Measurements from ENCODE around the gene PPP6R2. TPM values are rescaled to one million over a fixed set of nuclear protein-coding genes. Genes with fewer than 3 reads are reported as not detected.

Gene PPP6R2
- total and polyA plus RNA-seq, 2 donors (not counting 3 experiments of a cell fraction or from before 2014, with no cell fraction given) = 38.6 to 54.6 TPM

GRCh38 chr22:50361688-50362087, 18.6 kb downstream of the PPP6R2 start:
- Histone ChIP-seq H3K4me3 (replicated peaks in 1 of 3; ENCODE audit: insufficient read depth in 1 of 3, low read depth in 1 of 3, low read length in 3 of 3) (no peak overlapping the region), H3K79me2 (ENCODE audit: control insufficient read depth, insufficient read depth, low read length) (peaks cover 58% of the 10 kb centered on the region), H3K27me3 (ENCODE audit: control insufficient read depth in 2 of 2, insufficient read depth in 2 of 2, low read length in 2 of 2) (no peaks in the 10 kb centered on the region), H3K27ac (ENCODE audit: insufficient read depth, low read depth, low read length) (no peak overlapping the region), H4K20me1 (replicated peaks; ENCODE audit: control insufficient read depth, extremely low read depth, insufficient read depth, low read length) (peaks cover 2% of the 10 kb centered on the region), H3K9ac (replicated peaks; ENCODE audit: extremely low read depth, insufficient read depth, low read length) (no peak overlapping the region), H3K9me1 (replicated peaks; ENCODE audit: control insufficient read depth, extremely low read depth, insufficient read depth, low read length) (no peaks in the 10 kb centered on the region), H3K36me3 (ENCODE audit: control insufficient read depth in 2 of 2, extremely low read depth in 1 of 2, insufficient read depth in 2 of 2, low read length in 2 of 2) (peaks cover 0 to 8% of the 10 kb centered on the region in 2 experiments), H3K4me1 (ENCODE audit: control insufficient read depth, extremely low read depth, insufficient read depth, low read length) (no peaks in the 10 kb centered on the region), H2AFZ (ENCODE audit: low read depth, low read length) (no peak overlapping the region), H3K9me3 (replicated peaks; ENCODE audit: control insufficient read depth, insufficient read depth, low read length) (no peaks in the 10 kb centered on the region), H3K4me2 (ENCODE audit: insufficient read depth, low read length) (no peak overlapping the region)
- BruUV-seq (replicated peaks) = no TSS peak
- FAIRE-seq = no peak
- ChIA-PET CTCF (interaction anchor here (0.8 to 1.5 kb wide), 2 partner anchors 9 to 110 kb away, joined by 3 to 4 read pairs; partner anchors contain the start of gene HDAC10), POLR2A (no interaction called here)
- dilution Hi-C loops (cut with MboI; ENCODE audit: extremely low pct_ligation_motif_present, low sequenced_read_pairs) = no loop called here
- DNase-seq (ENCODE audit: low read depth, low spot score) = no peak
- intact Hi-C loops (cut with micrococcal nuclease) = no loop called here
- no peak for TF ChIP-seq MAX (IDR thresholded peaks at IDR 0.05; ENCODE audit: insufficient read depth, insufficient read length)
- TF ChIP-seq EZH2 (IDR thresholded peaks at IDR 0.05; ENCODE audit: borderline replicate concordance, low read depth, low read length, severe bottlenecking) = no peak
- TF ChIP-seq POLR2A (IDR thresholded peaks at IDR 0.05; ENCODE audit: low read depth, low read length) = no peak
- no peak for TF ChIP-seq GATA2 (IDR thresholded peaks at IDR 0.05; ENCODE audit: insufficient read depth, insufficient read length, low read depth, low read length)
- no peak for TF ChIP-seq JUN (IDR thresholded peaks at IDR 0.05; ENCODE audit: borderline replicate concordance, insufficient read depth, insufficient read length, low read depth)

GRCh38 chr22:50363166-50363802, 20.2 kb downstream of the PPP6R2 start:
- dilution Hi-C loops (cut with MboI; ENCODE audit: extremely low pct_ligation_motif_present, low sequenced_read_pairs) = no loop called here
- ChIA-PET CTCF (interaction anchor here (1.1 kb wide), 1 partner anchor 10 kb away, joined by 3 read pairs; no protein-coding TSS in a partner anchor), POLR2A (interaction anchor here (0.7 kb wide), 1 partner anchor 113 kb away, joined by 5 read pairs; no protein-coding TSS in a partner anchor)
- H4K20me1 ChIP-seq (replicated peaks; ENCODE audit: control insufficient read depth, extremely low read depth, insufficient read depth, low read length) = peaks cover 2% of the 10 kb centered on the region
- H3K27me3 ChIP-seq (ENCODE audit: control insufficient read depth in 2 of 2, insufficient read depth in 2 of 2, low read length in 2 of 2) = no peaks in the 10 kb centered on the region
- no peaks in the 10 kb centered on the region for H3K9me1 ChIP-seq (replicated peaks; ENCODE audit: control insufficient read depth, extremely low read depth, insufficient read depth, low read length)
- DNase-seq (ENCODE audit: low read depth, low spot score) (no peak), FAIRE-seq (no peak)
- BruUV-seq (replicated peaks) = no TSS peak
- no peaks in the 10 kb centered on the region for H3K4me1 ChIP-seq (ENCODE audit: control insufficient read depth, extremely low read depth, insufficient read depth, low read length)
- H3K4me2 ChIP-seq (ENCODE audit: insufficient read depth, low read length) = no peak overlapping the region
- no peak overlapping the region for H3K9ac ChIP-seq (replicated peaks; ENCODE audit: extremely low read depth, insufficient read depth, low read length)
- no peak overlapping the region for H3K4me3 ChIP-seq (replicated peaks in 1 of 3; ENCODE audit: insufficient read depth in 1 of 3, low read depth in 1 of 3, low read length in 3 of 3)
- no peak overlapping the region for H3K27ac ChIP-seq (ENCODE audit: insufficient read depth, low read depth, low read length)
- H2AFZ ChIP-seq (ENCODE audit: low read depth, low read length) = no peak overlapping the region
- intact Hi-C loops (cut with micrococcal nuclease) = no loop called here
- TF ChIP-seq MAX (IDR thresholded peaks at IDR 0.05; ENCODE audit: insufficient read depth, insufficient read length) = no peak
- TF ChIP-seq CTCF (IDR thresholded peaks at IDR 0.05; ENCODE audit: extremely low read depth in 1 of 2, insufficient read depth in 1 of 2, low read depth in 1 of 2, low read length in 2 of 2) = no peak
- no peak for TF ChIP-seq JUN (IDR thresholded peaks at IDR 0.05; ENCODE audit: borderline replicate concordance, insufficient read depth, insufficient read length, low read depth)
- no peak for TF ChIP-seq GATA2 (IDR thresholded peaks at IDR 0.05; ENCODE audit: insufficient read depth, insufficient read length, low read depth, low read length)
- TF ChIP-seq EZH2 (IDR thresholded peaks at IDR 0.05; ENCODE audit: borderline replicate concordance, low read depth, low read length, severe bottlenecking) = no peak
- TF ChIP-seq POLR2AphosphoS5 (IDR thresholded peaks at IDR 0.05; ENCODE audit: insufficient read depth, low read depth, low read length) = no peak
- TF ChIP-seq MYC (IDR thresholded peaks at IDR 0.05; ENCODE audit: low read depth, low read length) = no peak
- TF ChIP-seq FOS (IDR thresholded peaks at IDR 0.05; ENCODE audit: borderline replicate concordance, insufficient read depth, low read length) = no peak
- TF ChIP-seq POLR2A (IDR thresholded peaks at IDR 0.05; ENCODE audit: low read depth, low read length) = no peak
- no peaks in the 10 kb centered on the region for H3K9me3 ChIP-seq (replicated peaks; ENCODE audit: control insufficient read depth, insufficient read depth, low read length)
- H3K79me2 ChIP-seq (ENCODE audit: control insufficient read depth, insufficient read depth, low read length) = peaks cover 55% of the 10 kb centered on the region
- peaks cover 0 to 10% of the 10 kb centered on the region in 2 experiments for H3K36me3 ChIP-seq (ENCODE audit: control insufficient read depth in 2 of 2, extremely low read depth in 1 of 2, insufficient read depth in 2 of 2, low read length in 2 of 2)
